Fibroblast of pulmonary artery (primary cell): ENCODE data around the gene TRIO.

ENCODE experiments used
- DNase-seq: peaks from one replicate; pipeline ENCODE4 v3.0.0-alpha.2; 2010; ENCODE audit warnings: low read depth
- H3K4me3 ChIP-seq: replicated peaks from 2 replicates; pipeline ENCODE4 v1.5.1; 2011; ENCODE audit warnings: low read depth, mild to moderate bottlenecking, control low read depth, low read length, moderate library complexity
- TF ChIP-seq, protein P1 (sequence below): IDR thresholded peaks from 2 replicates; pipeline ENCODE4 v1.5.1; 2011; ENCODE audit warnings: mild to moderate bottlenecking, control low read depth, low read length, inconsistent platforms; ENCODE audit errors: missing control alignments

The TRIO gene

DNA sequence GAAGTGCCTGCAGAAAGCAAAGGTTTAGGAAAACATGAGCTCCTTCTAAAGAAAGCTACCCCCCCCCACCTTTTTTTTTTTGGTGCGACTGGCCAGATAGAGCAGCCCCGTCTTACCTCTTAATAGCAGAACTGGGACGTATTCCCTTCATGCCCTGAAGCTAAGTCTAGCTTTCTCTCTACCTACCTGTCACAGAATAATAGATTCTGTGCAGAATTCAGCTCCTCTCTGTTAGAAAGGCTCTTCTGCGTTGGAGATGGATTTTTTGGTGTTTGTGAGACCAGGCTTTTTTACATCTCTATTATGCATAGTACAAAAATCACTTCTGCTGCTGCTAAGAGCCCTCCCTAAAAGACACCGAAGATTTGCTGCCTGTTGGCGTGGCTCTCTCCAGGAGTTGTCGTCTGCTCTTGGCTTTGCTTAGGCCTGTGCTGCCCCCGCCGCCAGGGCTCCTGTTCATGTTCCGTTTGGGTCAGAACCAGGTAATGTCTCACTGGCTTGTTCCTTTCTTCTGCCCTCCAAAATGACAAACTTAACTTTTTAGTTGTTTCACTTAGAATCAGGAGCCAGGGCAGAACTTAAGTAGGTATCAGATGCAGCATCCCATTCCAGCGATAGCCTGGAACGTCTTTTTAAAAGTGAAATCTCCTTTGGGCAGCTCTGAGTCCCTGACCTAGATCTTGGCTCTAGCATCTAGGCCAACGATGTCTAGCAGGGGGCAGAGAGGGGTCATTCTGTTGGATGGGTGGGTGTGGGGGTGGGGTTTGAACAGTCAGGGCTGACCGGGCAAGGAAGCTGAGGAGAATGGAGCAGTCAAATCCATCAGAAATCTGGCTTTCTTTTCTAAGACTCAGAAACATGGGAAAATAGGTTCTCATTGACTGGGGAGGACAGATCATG lies 2.5 kb downstream of the TRIO start:
- TF ChIP-seq, protein P1, sequence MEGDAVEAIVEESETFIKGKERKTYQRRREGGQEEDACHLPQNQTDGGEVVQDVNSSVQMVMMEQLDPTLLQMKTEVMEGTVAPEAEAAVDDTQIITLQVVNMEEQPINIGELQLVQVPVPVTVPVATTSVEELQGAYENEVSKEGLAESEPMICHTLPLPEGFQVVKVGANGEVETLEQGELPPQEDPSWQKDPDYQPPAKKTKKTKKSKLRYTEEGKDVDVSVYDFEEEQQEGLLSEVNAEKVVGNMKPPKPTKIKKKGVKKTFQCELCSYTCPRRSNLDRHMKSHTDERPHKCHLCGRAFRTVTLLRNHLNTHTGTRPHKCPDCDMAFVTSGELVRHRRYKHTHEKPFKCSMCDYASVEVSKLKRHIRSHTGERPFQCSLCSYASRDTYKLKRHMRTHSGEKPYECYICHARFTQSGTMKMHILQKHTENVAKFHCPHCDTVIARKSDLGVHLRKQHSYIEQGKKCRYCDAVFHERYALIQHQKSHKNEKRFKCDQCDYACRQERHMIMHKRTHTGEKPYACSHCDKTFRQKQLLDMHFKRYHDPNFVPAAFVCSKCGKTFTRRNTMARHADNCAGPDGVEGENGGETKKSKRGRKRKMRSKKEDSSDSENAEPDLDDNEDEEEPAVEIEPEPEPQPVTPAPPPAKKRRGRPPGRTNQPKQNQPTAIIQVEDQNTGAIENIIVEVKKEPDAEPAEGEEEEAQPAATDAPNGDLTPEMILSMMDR: no peak
- DNase-seq: no peak

DNA sequence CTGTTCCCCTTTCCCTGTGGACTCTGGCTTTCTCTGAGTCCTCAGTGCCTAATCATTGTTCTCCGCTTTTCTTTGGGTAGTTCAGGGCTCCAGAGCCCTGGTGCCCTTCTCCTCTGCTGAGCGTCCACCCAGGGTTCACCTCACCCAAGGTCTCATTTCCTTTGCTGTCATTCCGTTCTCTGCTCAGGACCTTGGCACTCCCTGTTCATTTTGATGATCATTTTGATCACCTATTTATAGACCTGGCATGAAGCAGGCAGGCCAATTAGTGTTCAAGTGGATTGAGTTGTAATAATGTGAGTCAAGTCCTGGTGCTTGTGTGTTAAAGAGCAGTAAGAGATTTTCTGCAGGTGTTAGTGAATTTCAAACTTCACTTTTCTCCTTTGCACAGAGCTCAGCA lies 3.6 kb downstream of the TRIO start:
- no peak for DNase-seq
- TF ChIP-seq, protein P1: no peak
- H3K4me3 ChIP-seq: peak overlapping the region; percentile 10

More for the DNA sequence above, 2.5 kb downstream of the TRIO start:
- peak overlapping the region; percentile 95 for H3K4me3 ChIP-seq

DNA sequence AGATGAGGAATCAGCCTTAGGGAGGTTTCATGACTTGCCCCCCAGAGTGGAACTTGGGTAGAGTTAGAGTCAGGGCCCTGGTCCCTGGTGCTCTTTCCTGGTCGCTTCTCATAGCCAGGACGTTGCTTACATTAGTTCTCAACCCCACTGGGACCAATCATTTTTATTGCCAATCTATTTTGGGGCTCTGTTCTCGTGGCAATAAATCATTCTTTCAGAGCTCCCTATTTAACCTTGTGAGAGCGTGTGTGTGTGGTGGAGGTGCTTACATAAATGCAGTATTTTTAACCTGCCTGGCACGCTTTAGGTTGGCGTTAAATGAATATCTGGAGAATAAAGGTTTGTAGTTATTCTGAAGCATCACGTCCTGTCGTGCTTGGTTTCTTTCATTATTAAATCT lies 4.1 kb downstream of the TRIO start:
- DNase-seq: no peak
- no peak overlapping the region for H3K4me3 ChIP-seq
- TF ChIP-seq, protein P1: no peak

DNA sequence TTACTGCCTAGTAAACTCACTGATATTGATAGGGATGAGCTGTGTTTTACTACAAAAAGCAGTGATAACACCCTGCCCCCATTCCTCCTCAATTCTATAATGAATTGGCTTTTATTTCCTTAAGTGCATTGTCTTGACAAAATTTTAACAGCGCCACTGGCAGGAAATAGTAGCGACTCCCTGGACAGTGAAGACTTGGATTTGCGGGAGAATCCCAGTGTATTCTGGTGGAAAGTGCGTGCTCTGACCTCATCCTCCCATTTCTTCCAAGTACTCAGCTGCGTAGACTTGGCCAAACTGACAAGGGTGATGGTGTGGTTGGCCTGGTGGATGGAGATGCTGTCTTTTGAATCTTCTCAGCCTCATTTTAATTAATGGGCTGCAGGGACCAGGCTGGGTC lies 5.3 kb downstream of the TRIO start:
- no peak for DNase-seq
- no peak overlapping the region for H3K4me3 ChIP-seq
- TF ChIP-seq, protein P1: no peak

DNA sequence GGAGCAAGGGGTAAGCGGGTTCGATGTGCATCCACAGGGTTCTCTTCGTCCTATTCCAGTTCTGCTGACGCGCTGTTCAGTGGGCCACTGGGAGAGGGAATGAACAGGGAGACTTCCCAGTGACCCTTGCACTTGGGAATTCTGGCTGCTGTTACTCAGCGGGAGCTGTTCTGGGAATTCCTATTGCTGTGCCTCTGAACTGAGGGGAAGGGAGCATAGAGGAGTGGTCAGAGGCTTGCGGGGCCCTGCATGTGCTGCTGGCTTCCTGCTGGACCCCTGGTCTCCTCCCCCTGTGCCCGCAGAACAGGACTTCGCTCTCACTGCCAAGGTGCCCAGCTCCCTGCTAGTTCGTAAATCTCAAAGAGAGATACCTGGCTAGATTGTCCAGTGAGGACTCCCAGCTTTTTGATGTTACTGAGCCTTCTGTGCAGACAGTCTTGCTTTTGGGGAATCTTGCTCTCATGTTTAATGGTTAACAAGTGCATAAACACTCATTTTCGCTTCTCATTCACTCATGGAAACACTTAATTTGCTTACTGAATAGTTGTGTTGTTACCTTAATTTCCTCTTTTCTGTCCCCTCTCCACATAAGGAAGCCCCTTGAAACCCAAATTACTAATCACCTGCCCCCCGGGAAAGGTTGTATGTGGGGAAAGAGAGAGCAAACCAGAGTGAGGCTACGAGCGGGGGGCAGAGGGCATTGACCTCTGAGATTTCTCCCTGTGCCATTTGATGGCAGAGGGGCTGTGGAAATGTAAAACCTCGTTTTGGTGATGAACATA lies 5.9 kb downstream of the TRIO start:
- no peak for DNase-seq
- H3K4me3 ChIP-seq: no peak overlapping the region
- TF ChIP-seq, protein P1: no peak

DNA sequence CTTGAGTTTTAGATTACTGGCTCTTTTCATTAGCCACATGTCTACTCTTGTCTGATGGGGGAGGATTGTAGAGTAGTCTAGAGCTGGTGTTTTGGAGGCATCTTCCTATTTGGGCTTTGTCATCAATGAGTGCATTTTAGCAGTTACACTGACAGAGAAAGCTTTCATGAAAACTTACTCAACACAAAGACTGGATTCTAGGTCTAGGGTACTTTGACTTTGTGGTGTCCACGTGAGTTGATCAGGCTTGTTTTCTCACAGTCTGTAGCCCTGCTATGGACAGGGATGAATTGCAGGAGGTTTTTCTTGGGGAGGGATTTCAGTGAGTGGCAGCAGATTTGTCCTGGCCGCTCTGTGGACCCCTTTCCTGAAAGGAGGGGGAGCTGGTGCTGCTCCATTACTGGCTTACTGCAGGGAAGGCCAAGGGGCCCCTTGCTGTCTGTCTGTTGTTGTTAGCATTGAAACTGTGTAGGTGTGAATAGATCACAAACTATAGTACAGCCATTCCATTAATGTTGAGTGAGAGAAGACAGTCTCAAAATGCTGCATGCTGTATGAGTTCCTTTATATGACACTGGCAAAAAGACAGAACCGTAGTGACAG lies 6.6 kb downstream of the TRIO start:
- H3K4me3 ChIP-seq: no peak overlapping the region
- DNase-seq: no peak
- TF ChIP-seq, protein P1: no peak
